Adrenal gland (tissue), 5 donors: ENCODE results near the gene ACER3.

Source experiments
- POLR2A ChIP-seq, 2 donors: fragments of 450-650 bp; IDR thresholded peaks; one replicate each; pipeline ENCODE4 v1.6.1; 2017; ENCODE audit warnings: antibody characterized with exemption in 2 of 2, mild to moderate bottlenecking in 2 of 2, moderate library complexity in 1 of 2
- TF ChIP-seq, protein P1 (sequence below), 6 experiments: fragments of 450-650 bp in 4 of 6; fragments of 200-600 bp in 2 of 6; sonication (generic) in 1 of 6; IDR thresholded peaks; 1 replicate in 5 of 6; 2 replicates in 1 of 6; pipeline versions ENCODE4 v1.5.1 to v1.8.0; 2016 to 2021; ENCODE audit warnings: antibody characterized with exemption in 6 of 6, mild to moderate bottlenecking in 2 of 6, moderate library complexity in 1 of 6
- donor health status: DM: no; HTN: no; CAD: no.

DNA sequence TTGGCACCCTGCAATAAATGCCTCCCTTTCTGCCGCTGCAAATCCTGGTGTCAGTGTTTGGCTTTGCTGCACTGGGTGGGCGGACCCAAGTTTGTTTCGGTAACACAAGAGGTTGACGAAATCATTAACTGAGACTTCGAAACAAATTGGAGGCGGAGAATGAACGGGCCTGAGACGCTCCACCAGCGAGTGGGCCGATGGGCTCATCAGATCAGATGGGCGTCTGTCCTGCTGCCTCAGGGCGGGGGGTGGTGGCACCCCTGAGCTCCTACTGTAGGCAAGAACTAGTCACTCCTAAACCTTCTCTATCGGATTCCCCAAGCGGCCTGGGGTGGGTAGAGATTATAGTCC is 205.1 kb downstream of the ACER3 start:
- TF ChIP-seq, protein P1, sequence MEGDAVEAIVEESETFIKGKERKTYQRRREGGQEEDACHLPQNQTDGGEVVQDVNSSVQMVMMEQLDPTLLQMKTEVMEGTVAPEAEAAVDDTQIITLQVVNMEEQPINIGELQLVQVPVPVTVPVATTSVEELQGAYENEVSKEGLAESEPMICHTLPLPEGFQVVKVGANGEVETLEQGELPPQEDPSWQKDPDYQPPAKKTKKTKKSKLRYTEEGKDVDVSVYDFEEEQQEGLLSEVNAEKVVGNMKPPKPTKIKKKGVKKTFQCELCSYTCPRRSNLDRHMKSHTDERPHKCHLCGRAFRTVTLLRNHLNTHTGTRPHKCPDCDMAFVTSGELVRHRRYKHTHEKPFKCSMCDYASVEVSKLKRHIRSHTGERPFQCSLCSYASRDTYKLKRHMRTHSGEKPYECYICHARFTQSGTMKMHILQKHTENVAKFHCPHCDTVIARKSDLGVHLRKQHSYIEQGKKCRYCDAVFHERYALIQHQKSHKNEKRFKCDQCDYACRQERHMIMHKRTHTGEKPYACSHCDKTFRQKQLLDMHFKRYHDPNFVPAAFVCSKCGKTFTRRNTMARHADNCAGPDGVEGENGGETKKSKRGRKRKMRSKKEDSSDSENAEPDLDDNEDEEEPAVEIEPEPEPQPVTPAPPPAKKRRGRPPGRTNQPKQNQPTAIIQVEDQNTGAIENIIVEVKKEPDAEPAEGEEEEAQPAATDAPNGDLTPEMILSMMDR (IDR thresholded peaks at IDR 0.05), result no peak
- no peak for TF ChIP-seq POLR2A (IDR thresholded peaks at IDR 0.05)
